IPS-15b (cell line): ENCODE measurements around the gene ARF3.
A peak's percentile ranks its signal among the peaks of the same experiment; 100 is the strongest.

Source experiments
- H3K27me3 ChIP-seq: one replicate; pipeline ENCODE4 v1.6.1; 2013; ENCODE audit warnings: low read length; ENCODE audit not compliant: control insufficient read depth, insufficient read depth
- H3K36me3 ChIP-seq: one replicate; pipeline ENCODE4 v1.6.1; 2013; ENCODE audit warnings: low read length; ENCODE audit not compliant: control insufficient read depth, insufficient read depth
- H3K4me1 ChIP-seq: one replicate; pipeline ENCODE4 v1.6.1; 2013; ENCODE audit warnings: mild to moderate bottlenecking, low read length; ENCODE audit not compliant: control insufficient read depth, insufficient read depth
- H3K4me3 ChIP-seq: one replicate; pipeline ENCODE4 v1.5.1; 2013; ENCODE audit warnings: low read depth, low read length
- H3K9ac ChIP-seq: one replicate; pipeline ENCODE4 v1.6.1; 2013; ENCODE audit warnings: low read depth, mild to moderate bottlenecking, low read length
- H3K9me3 ChIP-seq: one replicate; pipeline ENCODE4 v1.6.1; 2013; ENCODE audit warnings: mild to moderate bottlenecking, low read length; ENCODE audit not compliant: control insufficient read depth, insufficient read depth

Gene ARF3

DNA sequence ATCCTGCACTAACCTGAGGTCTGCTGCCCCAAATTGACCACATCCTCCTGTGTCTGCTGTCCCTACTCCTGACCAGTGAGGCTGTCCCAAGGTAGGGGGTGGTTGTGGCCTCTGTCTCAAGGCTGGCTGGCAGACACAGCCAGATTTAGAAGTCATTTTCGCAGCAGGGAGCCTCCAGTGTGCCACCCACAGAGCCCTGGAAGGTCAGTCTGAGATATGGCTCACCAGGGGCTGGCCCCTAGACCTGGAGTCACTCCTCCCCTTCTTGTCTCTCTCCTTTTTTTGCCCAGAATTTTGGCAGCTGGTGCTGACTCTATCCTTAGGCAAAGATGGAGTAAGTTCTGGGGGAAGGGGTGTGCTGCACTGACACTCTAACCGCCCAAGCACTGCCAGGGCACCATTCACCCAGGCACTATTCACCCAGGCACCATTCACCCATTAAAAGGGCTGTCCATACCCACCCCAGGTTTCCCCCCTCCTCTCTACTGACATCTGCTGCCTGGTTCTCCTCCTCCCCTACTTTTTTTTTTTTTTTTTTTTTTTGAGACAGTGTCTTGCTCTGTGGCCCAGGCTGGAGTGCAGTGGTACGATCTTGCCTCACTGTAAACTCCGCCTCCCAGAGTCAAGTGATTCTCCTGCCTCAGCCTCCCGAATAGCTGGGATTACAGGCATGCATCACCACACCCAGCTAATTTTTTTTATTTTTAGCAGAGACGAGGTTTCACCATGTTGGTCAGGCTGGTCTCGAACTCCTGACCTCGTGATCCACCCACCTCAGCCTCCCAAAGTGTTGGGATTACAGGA, 34.2 kb upstream of the ARF3 start:
- Histone ChIP-seq H3K9me3 (no peaks in the 10 kb centered on the region), H3K4me1 (peaks cover 3% of the 10 kb centered on the region), H3K36me3 (no peaks in the 10 kb centered on the region), H3K4me3 (no peak overlapping the region), H3K27me3 (peaks cover 74% of the 10 kb centered on the region), H3K9ac (no peak overlapping the region)

DNA sequence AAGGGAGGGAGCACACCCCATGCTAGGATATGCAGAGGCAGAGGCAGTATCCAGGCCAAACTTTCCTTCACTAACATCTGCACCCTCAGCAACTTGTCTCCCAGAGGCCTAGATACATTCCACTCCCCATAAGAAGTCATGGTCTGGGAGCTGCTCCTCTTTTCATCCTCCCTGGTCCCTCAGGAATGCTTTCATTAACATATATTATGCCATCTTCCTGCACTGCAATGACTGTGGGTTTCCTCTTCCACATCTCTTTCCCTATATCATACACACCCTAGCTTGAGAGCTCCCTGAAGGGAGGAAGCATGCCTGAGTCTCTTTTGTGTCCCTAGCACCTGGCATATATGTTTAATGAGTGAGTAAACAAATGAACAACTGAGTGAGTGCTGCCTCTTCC, 33.3 kb upstream of the ARF3 start:
- Histone ChIP-seq H3K4me3 (no peak overlapping the region), H3K4me1 (peaks cover 5% of the 10 kb centered on the region), H3K9ac (no peak overlapping the region), H3K27me3 (peaks cover 74% of the 10 kb centered on the region), H3K36me3 (no peaks in the 10 kb centered on the region), H3K9me3 (no peaks in the 10 kb centered on the region)

DNA sequence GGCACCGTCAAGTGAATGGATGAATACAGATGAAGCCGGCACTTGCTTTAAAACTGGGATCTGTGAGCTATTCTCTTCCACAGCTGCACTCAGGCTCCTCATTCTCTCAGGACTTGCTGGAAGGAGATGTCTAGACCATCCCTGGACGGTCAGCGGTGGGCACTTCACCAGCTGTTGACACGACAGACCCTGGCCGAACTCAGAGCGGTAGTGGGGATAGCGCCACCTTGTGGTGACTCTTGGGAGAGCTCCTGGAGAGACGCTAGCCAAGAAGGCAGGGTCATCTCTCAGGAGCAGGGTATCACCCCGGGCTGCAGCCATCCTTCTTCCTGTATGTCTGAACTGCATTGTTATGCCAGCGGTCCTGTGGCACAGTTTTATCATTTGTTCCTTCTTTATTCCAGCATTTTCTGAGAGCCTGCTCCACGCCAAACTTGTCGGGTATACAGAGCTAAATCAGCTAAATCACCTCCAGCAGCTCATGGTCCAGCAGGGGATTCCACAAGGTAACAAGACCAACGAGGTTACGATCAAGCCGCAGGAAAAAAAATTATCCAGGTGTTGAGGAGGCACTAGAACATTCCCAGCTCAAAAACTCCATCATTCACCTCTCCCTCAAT, 30.9 kb upstream of the ARF3 start:
- Histone ChIP-seq H3K4me1 (peaks cover 5% of the 10 kb centered on the region), H3K27me3 (peaks cover 76% of the 10 kb centered on the region), H3K36me3 (no peaks in the 10 kb centered on the region), H3K4me3 (no peak overlapping the region), H3K9me3 (no peaks in the 10 kb centered on the region), H3K9ac (no peak overlapping the region)

DNA sequence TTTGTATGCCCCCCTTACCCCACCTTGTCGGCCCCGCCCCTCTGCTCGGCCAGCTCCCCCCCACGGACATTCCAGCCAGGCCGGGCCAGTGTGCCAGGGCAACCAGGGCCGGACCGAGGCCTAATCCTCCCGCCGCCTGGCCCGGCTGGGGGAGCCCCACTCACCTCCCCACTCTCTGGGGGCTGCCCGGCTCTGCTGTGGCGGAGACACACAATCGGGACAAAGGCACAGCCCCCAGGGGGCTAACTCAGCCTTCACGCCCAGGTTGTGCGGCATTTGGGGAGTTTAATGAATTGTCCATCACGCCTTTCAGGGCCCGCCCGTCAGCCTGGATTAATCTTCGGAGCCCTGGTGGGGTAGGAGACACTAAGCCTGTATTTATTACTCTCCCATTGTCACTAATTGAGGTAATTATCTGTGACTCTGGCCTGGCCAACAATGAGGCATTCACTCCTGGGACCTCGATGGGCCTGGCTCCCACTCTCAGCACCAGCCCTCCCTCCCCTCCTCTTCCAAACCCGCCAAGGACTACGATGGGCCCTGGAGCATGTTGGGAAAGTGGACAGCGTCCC, 29.5 kb upstream of the ARF3 start:
- no peak overlapping the region for H3K4me3 ChIP-seq
- H3K27me3 ChIP-seq = peaks cover 80% of the 10 kb centered on the region
- H3K4me1 ChIP-seq = peaks cover 5% of the 10 kb centered on the region
- no peaks in the 10 kb centered on the region for H3K9me3 ChIP-seq
- H3K9ac ChIP-seq = no peak overlapping the region
- H3K36me3 ChIP-seq = no peaks in the 10 kb centered on the region

DNA sequence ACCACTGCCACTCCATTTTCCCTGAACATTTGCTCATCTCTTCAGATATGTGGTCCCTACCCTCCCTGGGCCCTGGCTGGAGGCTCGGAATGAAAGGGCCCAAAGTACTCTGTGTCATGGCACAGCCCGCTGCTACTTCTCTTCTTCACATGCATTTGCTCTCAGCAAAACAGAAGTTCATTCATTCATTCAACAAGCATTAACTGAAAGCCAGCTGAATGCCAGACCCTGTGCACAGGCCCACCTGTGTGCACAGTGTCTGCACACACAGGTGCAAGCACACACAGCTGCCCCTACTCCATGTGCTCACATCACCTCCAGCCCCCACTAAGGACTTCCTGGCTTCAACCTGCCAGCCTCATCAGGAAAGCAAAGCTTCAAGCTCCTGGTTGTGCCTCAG, 28.6 kb upstream of the ARF3 start:
- Histone ChIP-seq H3K27me3 (peaks cover 85% of the 10 kb centered on the region), H3K4me3 (no peak overlapping the region), H3K36me3 (no peaks in the 10 kb centered on the region), H3K9me3 (no peaks in the 10 kb centered on the region), H3K9ac (no peak overlapping the region), H3K4me1 (peaks cover 5% of the 10 kb centered on the region)

DNA sequence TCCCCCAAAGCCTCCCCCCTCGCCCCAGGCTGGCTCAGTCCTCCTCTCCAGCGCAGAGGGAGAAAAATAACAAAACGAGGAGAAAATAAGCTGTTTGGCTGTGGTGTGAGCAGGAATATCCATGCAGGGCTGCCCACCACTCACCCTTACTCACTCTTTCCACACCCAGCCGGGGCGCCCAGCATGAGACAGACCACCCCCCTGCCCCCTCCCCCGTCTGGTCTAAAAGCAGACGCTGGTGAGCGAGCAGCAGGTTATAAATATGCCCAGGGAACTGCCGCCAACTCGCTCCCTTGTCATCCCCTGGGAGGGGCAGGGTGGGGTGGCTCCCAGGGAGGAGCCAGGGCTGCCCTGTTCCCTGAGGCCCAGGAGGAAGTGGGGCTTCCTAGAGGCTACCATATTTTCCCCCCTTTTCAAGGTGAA, 28.2 kb upstream of the ARF3 start:
- Histone ChIP-seq H3K36me3 (no peaks in the 10 kb centered on the region), H3K4me1 (peaks cover 2% of the 10 kb centered on the region), H3K9ac (no peak overlapping the region), H3K9me3 (no peaks in the 10 kb centered on the region), H3K27me3 (peaks cover 85% of the 10 kb centered on the region), H3K4me3 (no peak overlapping the region)

DNA sequence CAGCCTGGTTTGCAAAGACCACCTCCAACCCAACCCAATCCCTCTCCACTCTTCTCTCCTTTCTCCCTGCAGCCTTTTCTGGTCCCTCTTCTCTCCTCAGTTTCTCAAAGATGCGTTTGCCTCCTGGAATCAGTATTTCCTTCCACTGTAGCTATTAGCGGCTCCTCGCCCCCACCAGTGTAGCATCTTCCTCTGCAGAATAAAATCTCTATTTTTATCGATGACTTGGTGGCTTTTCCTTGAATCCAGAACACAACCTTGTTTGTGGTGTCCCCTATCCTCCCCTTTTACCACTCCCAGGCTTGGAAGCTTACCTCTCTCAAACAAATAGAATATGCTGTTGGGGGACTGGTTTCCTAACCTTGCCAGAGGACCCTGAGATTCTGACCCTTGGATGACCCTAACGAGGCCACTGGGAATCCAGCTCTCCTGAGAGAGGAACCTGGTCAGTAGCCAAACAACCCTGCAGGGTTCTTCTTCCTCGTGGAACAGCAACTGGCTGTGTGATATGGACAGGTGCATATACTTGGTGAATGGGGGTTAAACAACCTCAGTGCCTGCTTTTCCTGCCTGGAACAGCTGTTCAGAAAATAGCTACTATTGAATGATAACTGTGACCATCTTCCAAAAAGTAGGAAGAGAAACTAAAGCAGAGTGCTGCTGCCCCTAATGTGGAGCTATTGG, 25.3 kb upstream of the ARF3 start:
- Histone ChIP-seq H3K27me3 (peaks cover 94% of the 10 kb centered on the region), H3K4me3 (peak overlapping the region; percentile 56), H3K9me3 (no peaks in the 10 kb centered on the region), H3K36me3 (no peaks in the 10 kb centered on the region), H3K9ac (no peak overlapping the region), H3K4me1 (peaks cover 2% of the 10 kb centered on the region)

DNA sequence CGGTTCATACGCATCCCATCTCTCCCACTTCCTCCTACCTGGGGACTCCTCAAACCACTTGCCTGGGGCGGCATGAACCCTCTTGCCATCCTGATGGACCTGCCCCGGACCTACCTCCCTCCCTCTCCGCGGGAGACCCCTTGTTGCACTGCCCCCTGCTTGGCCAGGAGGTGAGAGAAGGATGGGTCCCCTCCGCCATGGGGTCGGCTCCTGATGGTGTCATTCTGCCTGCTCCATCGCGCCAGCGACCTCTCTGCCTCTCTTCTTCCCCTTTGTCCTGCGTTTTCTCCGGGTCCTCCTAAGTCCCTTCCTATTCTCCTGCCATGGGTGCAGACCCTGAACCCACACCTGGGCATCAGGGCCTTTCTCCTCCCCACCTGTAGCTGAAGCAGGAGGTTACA, 24.5 kb upstream of the ARF3 start:
- peaks cover 2% of the 10 kb centered on the region for H3K4me1 ChIP-seq
- H3K4me3 ChIP-seq = peak overlapping the region; percentile 56
- H3K9me3 ChIP-seq = no peaks in the 10 kb centered on the region
- no peaks in the 10 kb centered on the region for H3K36me3 ChIP-seq
- H3K9ac ChIP-seq = no peak overlapping the region
- peaks cover 94% of the 10 kb centered on the region for H3K27me3 ChIP-seq

DNA sequence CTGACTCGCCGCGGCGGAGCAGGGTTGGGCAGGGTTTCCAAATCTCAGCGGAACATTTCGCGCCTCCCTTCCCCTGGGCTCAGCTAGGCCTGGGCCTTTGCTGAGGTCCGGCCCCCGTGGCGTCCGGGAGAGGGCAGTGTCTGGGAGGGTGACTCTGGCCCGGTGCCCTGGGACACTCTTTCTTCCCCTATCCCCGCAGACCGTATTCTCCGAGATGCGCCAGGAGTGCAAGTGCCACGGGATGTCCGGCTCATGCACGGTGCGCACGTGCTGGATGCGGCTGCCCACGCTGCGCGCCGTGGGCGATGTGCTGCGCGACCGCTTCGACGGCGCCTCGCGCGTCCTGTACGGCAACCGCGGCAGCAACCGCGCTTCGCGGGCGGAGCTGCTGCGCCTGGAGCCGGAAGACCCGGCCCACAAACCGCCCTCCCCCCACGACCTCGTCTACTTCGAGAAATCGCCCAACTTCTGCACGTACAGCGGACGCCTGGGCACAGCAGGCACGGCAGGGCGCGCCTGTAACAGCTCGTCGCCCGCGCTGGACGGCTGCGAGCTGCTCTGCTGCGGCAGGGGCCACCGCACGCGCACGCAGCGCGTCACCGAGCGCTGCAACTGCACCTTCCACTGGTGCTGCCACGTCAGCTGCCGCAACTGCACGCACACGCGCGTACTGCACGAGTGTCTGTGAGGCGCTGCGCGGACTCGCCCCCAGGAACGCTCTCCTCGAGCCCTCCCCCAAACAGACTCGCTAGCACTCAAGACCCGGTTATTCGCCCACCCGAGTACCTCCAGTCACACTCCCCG, 23.9 kb upstream of the ARF3 start:
- no peak overlapping the region for H3K9ac ChIP-seq
- peaks cover 98% of the 10 kb centered on the region for H3K27me3 ChIP-seq
- H3K9me3 ChIP-seq = no peaks in the 10 kb centered on the region
- no peaks in the 10 kb centered on the region for H3K36me3 ChIP-seq
- peak overlapping the region; percentile 56 for H3K4me3 ChIP-seq
- peaks cover 2% of the 10 kb centered on the region for H3K4me1 ChIP-seq

DNA sequence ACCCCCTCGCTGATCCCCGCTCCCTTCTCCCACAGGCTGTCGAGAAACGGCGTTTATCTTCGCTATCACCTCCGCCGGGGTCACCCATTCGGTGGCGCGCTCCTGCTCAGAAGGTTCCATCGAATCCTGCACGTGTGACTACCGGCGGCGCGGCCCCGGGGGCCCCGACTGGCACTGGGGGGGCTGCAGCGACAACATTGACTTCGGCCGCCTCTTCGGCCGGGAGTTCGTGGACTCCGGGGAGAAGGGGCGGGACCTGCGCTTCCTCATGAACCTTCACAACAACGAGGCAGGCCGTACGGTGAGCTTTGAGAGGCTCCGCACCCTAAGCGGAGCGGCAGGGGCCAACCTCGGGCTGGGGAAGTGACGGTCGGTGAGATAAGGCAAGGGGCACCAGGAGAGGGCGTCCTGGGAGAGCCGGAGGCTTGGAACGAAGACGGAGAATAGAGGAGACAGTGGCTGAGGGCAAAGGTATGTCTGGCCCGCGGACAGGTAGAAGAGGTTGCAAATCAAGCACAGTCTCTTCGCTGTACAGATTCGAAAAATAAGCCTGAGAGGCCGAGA, 23.2 kb upstream of the ARF3 start:
- Histone ChIP-seq H3K9ac (no peak overlapping the region), H3K9me3 (no peaks in the 10 kb centered on the region), H3K4me1 (no peaks in the 10 kb centered on the region), H3K4me3 (peak overlapping the region; percentile 56), H3K36me3 (no peaks in the 10 kb centered on the region), H3K27me3 (peaks cover 98% of the 10 kb centered on the region)
